ENCODE data around the gene MACROD2.

The MACROD2 gene

GRCh38 chr20:14616003-14616402 lies 620.7 kb downstream of the MACROD2 start:
- no peak for DNase-seq (ENCODE audit: low read depth)
- no peak for TF ChIP-seq CTCF (conservative IDR thresholded peaks at IDR 0.05; ENCODE audit: low read depth, low read length)
- H3K4me3 ChIP-seq (ENCODE audit: low read length) = no peak overlapping the region

GRCh38 chr20:14617123-14617522 lies 621.8 kb downstream of the MACROD2 start:
- DNase-seq (ENCODE audit: low read depth) = no peak
- TF ChIP-seq CTCF (conservative IDR thresholded peaks at IDR 0.05; ENCODE audit: low read depth, low read length) = no peak
- H3K4me3 ChIP-seq (ENCODE audit: low read length) = no peak overlapping the region

- TF ChIP-seq CTCF (conservative IDR thresholded peaks at IDR 0.05; ENCODE audit: low read depth, low read length) = no peak
- no peak for DNase-seq (ENCODE audit: low read depth)
- H3K4me3 ChIP-seq (ENCODE audit: low read length) = no peak overlapping the region
Measured at GRCh38 chr20:14619411-14619810, 624.1 kb downstream of the MACROD2 start.

GRCh38 chr20:14622796-14623195 lies 627.5 kb downstream of the MACROD2 start:
- no peak for DNase-seq (ENCODE audit: low read depth)
- no peak overlapping the region for H3K4me3 ChIP-seq (ENCODE audit: low read length)
- peak; percentile 40 for TF ChIP-seq CTCF (conservative IDR thresholded peaks at IDR 0.05; ENCODE audit: low read depth, low read length)

- no peak for DNase-seq (ENCODE audit: low read depth)
- TF ChIP-seq CTCF (conservative IDR thresholded peaks at IDR 0.05; ENCODE audit: low read depth, low read length) = no peak
- H3K4me3 ChIP-seq (ENCODE audit: low read length) = no peak overlapping the region
Measured at GRCh38 chr20:14631011-14631410, 635.7 kb downstream of the MACROD2 start.

GRCh38 chr20:14632906-14633305 lies 637.6 kb downstream of the MACROD2 start:
- TF ChIP-seq CTCF (conservative IDR thresholded peaks at IDR 0.05; ENCODE audit: low read depth, low read length) = no peak
- DNase-seq (ENCODE audit: low read depth) = no peak
- no peak overlapping the region for H3K4me3 ChIP-seq (ENCODE audit: low read length)

- H3K4me3 ChIP-seq (ENCODE audit: low read length) = no peak overlapping the region
- TF ChIP-seq CTCF (conservative IDR thresholded peaks at IDR 0.05; ENCODE audit: low read depth, low read length) = no peak
- no peak for DNase-seq (ENCODE audit: low read depth)
Measured at GRCh38 chr20:14633507-14633906, 638.2 kb downstream of the MACROD2 start.

Measured in retinal pigment epithelial cell (primary cell).